GM23248 (cell line): ENCODE measurements around the gene B3GNT5. TPM values are rescaled to one million over a fixed set of nuclear protein-coding genes. Genes with fewer than 3 reads are reported as not detected.

Experiments
- DNase-seq: peaks from one replicate; pipeline ENCODE4 v3.0.0-alpha.2; 2015
- H2AFZ ChIP-seq: fragments of 200-600 bp; sonication (generic); 2 replicates; pipeline ENCODE4 v1.6.1; 2016; ENCODE audit warnings: antibody characterized with exemption
- H3F3A ChIP-seq: fragments of 200-600 bp; sonication (generic); 2 replicates; pipeline ENCODE4 v1.6.1; 2016; ENCODE audit warnings: mild to moderate bottlenecking, antibody characterized with exemption, mixed run types; ENCODE audit not compliant: insufficient read depth
- H3K27ac ChIP-seq: fragments of 200-600 bp; sonication (generic); 2 replicates; pipeline ENCODE4 v1.5.1; 2016; ENCODE audit warnings: mild to moderate bottlenecking
- H3K27me3 ChIP-seq: fragments of 200-600 bp; sonication (generic); replicated peaks from 2 replicates; pipeline ENCODE4 v1.6.1; 2016; ENCODE audit warnings: mild to moderate bottlenecking; ENCODE audit not compliant: insufficient read depth
- H3K36me3 ChIP-seq: fragments of 200-600 bp; sonication (generic); 2 replicates; pipeline ENCODE4 v1.6.1; 2016; ENCODE audit warnings: low read depth, mild to moderate bottlenecking
- H3K4me1 ChIP-seq: fragments of 200-600 bp; sonication (generic); 2 replicates; pipeline ENCODE4 v1.6.1; 2016; ENCODE audit warnings: mild to moderate bottlenecking; ENCODE audit not compliant: insufficient read depth
- H3K4me2 ChIP-seq: fragments of 200-600 bp; sonication (generic); one replicate; pipeline ENCODE4 v1.6.1; 2016; ENCODE audit warnings: mild to moderate bottlenecking; ENCODE audit not compliant: unreplicated experiment
- H3K4me3 ChIP-seq: fragments of 200-600 bp; sonication (generic); 2 replicates; pipeline ENCODE4 v1.5.1; 2016; ENCODE audit warnings: mild to moderate bottlenecking
- H3K79me2 ChIP-seq: fragments of 200-600 bp; sonication (generic); 2 replicates; pipeline ENCODE4 v1.6.1; 2016; ENCODE audit warnings: mild to moderate bottlenecking; ENCODE audit not compliant: insufficient read depth
- H3K9ac ChIP-seq: fragments of 200-600 bp; sonication (generic); 2 replicates; pipeline ENCODE4 v1.6.1; 2016; ENCODE audit warnings: mild to moderate bottlenecking
- H3K9me2 ChIP-seq: fragments of 200-600 bp; sonication (generic); 2 replicates; pipeline ENCODE4 v1.6.1; 2016; ENCODE audit warnings: mixed run types, mild to moderate bottlenecking, moderate library complexity; ENCODE audit not compliant: insufficient read depth
- H3K9me3 ChIP-seq: fragments of 200-600 bp; sonication (generic); one replicate; pipeline ENCODE4 v1.6.1; 2017; ENCODE audit warnings: low read depth
- H4K20me1 ChIP-seq: fragments of 200-600 bp; sonication (generic); 2 replicates; pipeline ENCODE4 v1.6.0; 2016; ENCODE audit not compliant: insufficient read depth
- EZH2 ChIP-seq: fragments of 200-600 bp; sonication (generic); IDR thresholded peaks from 2 replicates; pipeline ENCODE4 v1.6.1; 2018; ENCODE audit warnings: antibody characterized with exemption, mild to moderate bottlenecking; ENCODE audit not compliant: insufficient read depth, poor library complexity, severe bottlenecking
- EZH2phosphoT487 ChIP-seq: fragments of 200-600 bp; sonication (generic); IDR thresholded peaks from 2 replicates; pipeline ENCODE4 v1.6.1; 2018; ENCODE audit warnings: antibody characterized with exemption, moderate library complexity, mild to moderate bottlenecking, low read depth; ENCODE audit not compliant: insufficient read depth
- in situ Hi-C: fragments of 300-500 bp; cut with MboI; formaldehyde crosslinking; loops from 2 replicates; pipeline ENCODE4 v1.15.0; 2020
- polyA plus RNA-seq: library from polyadenylated mRNA; unstranded; fragments of >200 nt; fragmentation: Nextera tagmentation; extraction: Ambion mirVana; gene quantifications from 2 replicates; pipeline ENCODE4 v1.2.1, GENCODE V29; 2016
- small RNA-seq: library from RNA; depleted of rRNA; stranded (forward); fragments of <200 nt; gene quantifications from one replicate; pipeline ENCODE3, GENCODE V24; 2014; ENCODE audit warnings: low read depth, low replicate concordance
- total RNA-seq: library from RNA; depleted of rRNA; stranded (reverse); fragments of >200 nt; shearing (Covaris generic); gene quantifications from 2 replicates; pipeline ENCODE4 v1.2.3, GENCODE V29; 2014; rRNA removed

The B3GNT5 gene
- total and polyA plus RNA-seq, 2 experiments from 2014 or later = 1.3 to 1.8 TPM

- H3K4me1 ChIP-seq = peaks cover 15% of the 10 kb centered on the region
- TF ChIP-seq EZH2phosphoT487 (no peak), EZH2 (no peak)
- H3F3A ChIP-seq = peaks cover 6% of the 10 kb centered on the region; the same call in 1 of the 2 replicates
- no peak for DNase-seq
- no peaks in the 10 kb centered on the region for H3K36me3 ChIP-seq
- H3K9ac ChIP-seq = no peak overlapping the region
- H3K9me2 ChIP-seq = no peaks in the 10 kb centered on the region
- H3K27me3 ChIP-seq = no peaks in the 10 kb centered on the region
- no peaks in the 10 kb centered on the region for H3K79me2 ChIP-seq
- no peak overlapping the region for H2AFZ ChIP-seq
- in situ Hi-C loops = no loop called here
- H4K20me1 ChIP-seq = no peaks in the 10 kb centered on the region
- H3K4me2 ChIP-seq = no peak overlapping the region
- no peak overlapping the region for H3K27ac ChIP-seq
- no peak overlapping the region for H3K4me3 ChIP-seq
- no peaks in the 10 kb centered on the region for H3K9me3 ChIP-seq
These were observed 66.3 kb downstream of the B3GNT5 start for GRCh38 chr3:183319371-183319770.

Small RNA genes within 50 kb of the gene (small RNA-seq; reads per million reads assigned to genes)
- not detected for gene RNA5SP151

Other genes with a start within 250 kb of the B3GNT5 start
- 20.4 and 22.3 TPM in 2 replicates for gene MCCC1, start 153.8 kb upstream of the B3GNT5 start, total RNA-seq
- 17.5 and 21.5 TPM in 2 replicates for gene MCCC1, start 153.8 kb upstream of the B3GNT5 start, polyA plus RNA-seq
- gene LAMP3, start 90.5 kb upstream of the B3GNT5 start, total RNA-seq = 0.65 TPM in 1 of 2 replicates, not detected in the other
- 0.08 TPM in 1 of 2 replicates, not detected in the other for gene LAMP3, start 90.5 kb upstream of the B3GNT5 start, polyA plus RNA-seq
- gene MCF2L2, start 175.4 kb downstream of the B3GNT5 start, total RNA-seq = not detected in 2 replicates
- gene MCF2L2, start 175.4 kb downstream of the B3GNT5 start, polyA plus RNA-seq = 0.03 TPM in 1 of 2 replicates, not detected in the other